HCT116 (cell line): ENCODE data around the gene STK4. TPM values are rescaled to one million over a fixed set of nuclear protein-coding genes. Genes with fewer than 3 reads are reported as not detected.

ENCODE experiments used
- ATAC-seq: fragments of 200-7000 bp; cut with Tn5 transposase; 2 replicates; pipeline ENCODE4 v1.9.1; 2020; ENCODE audit warnings: mild to moderate bottlenecking, moderate library complexity
- BruUV-seq: library from RNA; stranded (reverse); fragments of 400-500 nt; replicated peaks from 2 replicates; lab custom pipeline; 2021; lab: Mats Ljungman, UMichigan
- CTCF ChIA-PET: fragments of 300-600 bp; sonication (Branson Sonifier 250); formaldehyde crosslinking; loops from one replicate; lab custom pipeline; 2021; ENCODE audit warnings: antibody characterized with exemption; lab: Charles Lee
- POLR2A ChIA-PET: fragments of 300-600, 350-600 bp; sonication (Branson Sonifier 250); formaldehyde crosslinking; loops from one replicate; lab custom pipeline; 2021; ENCODE audit warnings: antibody characterized with exemption; lab: Charles Lee
- RAD21 ChIA-PET, 2 experiments: fragments of 300-600 bp; sonication (Branson Sonifier 250); formaldehyde crosslinking; loops; one replicate each; lab custom pipeline; 2023; ENCODE audit warnings: low total read pairs in 2 of 2; ENCODE audit not compliant: uncharacterized antibody in 2 of 2, unreplicated experiment in 2 of 2, low non-redundant PET in 1 of 2; lab: Charles Lee
- DNase-seq: peaks from one replicate; pipeline ENCODE4 v3.0.0-alpha.2; 2010; ENCODE audit warnings: low read depth, low spot score
- H2AFZ ChIP-seq: fragments of 200-600 bp; shearing (Covaris generic), sonication (generic); 2 replicates; pipeline ENCODE4 v1.6.1; 2017; ENCODE audit warnings: low read depth, mixed run types, mixed read lengths, antibody characterized with exemption, low read length; ENCODE audit not compliant: poor library complexity, severe bottlenecking
- H3K27ac ChIP-seq: 2 replicates; pipeline ENCODE4 v1.5.1; 2012; ENCODE audit warnings: low read depth, low read length
- H3K27me3 ChIP-seq: fragments of 200-600 bp; sonication (generic); 2 replicates; pipeline ENCODE4 v1.6.1; 2016; ENCODE audit warnings: mixed run types, low read length, mixed read lengths; ENCODE audit not compliant: insufficient read depth
- H3K36me3 ChIP-seq, 2 experiments: fragments of 200-500 bp in 1 of 2; fragments of 200-600 bp in 1 of 2; sonication (Bioruptor generic) in 1 of 2; sonication (generic) in 1 of 2; 2 replicates each; pipeline versions ENCODE4 v1.5.1 to v1.6.1; 2014 to 2016; ENCODE audit warnings: low read length in 2 of 2, inconsistent platforms in 1 of 2, mixed read lengths in 1 of 2, mixed run types in 1 of 2; ENCODE audit not compliant: insufficient read depth in 2 of 2, control insufficient read depth in 1 of 2
- H3K4me1 ChIP-seq, 2 experiments: fragments of 200-600 bp in 1 of 2; sonication (generic) in 1 of 2; 2 replicates each; pipeline versions ENCODE4 v1.5.1 to v1.6.1; 2012 to 2017; ENCODE audit warnings: low read length in 2 of 2, inconsistent platforms in 1 of 2, mild to moderate bottlenecking in 1 of 2, mixed read lengths in 1 of 2, mixed run types in 1 of 2, moderate library complexity in 1 of 2; ENCODE audit not compliant: insufficient read depth in 2 of 2, control insufficient read depth in 1 of 2
- H3K4me2 ChIP-seq: fragments of 200-600 bp; sonication (generic); 2 replicates; pipeline ENCODE4 v1.6.1; 2017; ENCODE audit warnings: mixed run types, low read length, mixed read lengths
- H3K4me3 ChIP-seq, 2 experiments: fragments of 200-600 bp in 1 of 2; sonication (generic) in 1 of 2; replicated peaks in 1 of 2; 2 replicates each; pipeline ENCODE4 v1.5.1; 2011 to 2016; ENCODE audit warnings: low read length in 2 of 2, control low read depth in 1 of 2, low read depth in 1 of 2, mild to moderate bottlenecking in 1 of 2, mixed read lengths in 1 of 2, mixed run types in 1 of 2
- H3K79me2 ChIP-seq: fragments of 200-600 bp; sonication (generic); 2 replicates; pipeline ENCODE4 v1.6.1; 2017; ENCODE audit warnings: mild to moderate bottlenecking, mixed run types, low read length, moderate library complexity, mixed read lengths; ENCODE audit not compliant: insufficient read depth
- H3K9ac ChIP-seq: fragments of 200-600 bp; sonication (generic); 2 replicates; pipeline ENCODE4 v1.6.1; 2016; ENCODE audit warnings: low read length, mixed read lengths
- H3K9me2 ChIP-seq: fragments of 200-600 bp; sonication (generic), shearing (Covaris generic); 2 replicates; pipeline ENCODE4 v1.6.1; 2017; ENCODE audit warnings: mixed run types, mild to moderate bottlenecking, moderate library complexity; ENCODE audit not compliant: insufficient read depth
- H3K9me3 ChIP-seq, 2 experiments: fragments of 200-500 bp in 1 of 2; fragments of 200-600 bp in 1 of 2; sonication (Bioruptor generic) in 1 of 2; sonication (generic) in 1 of 2; 2 replicates each; pipeline ENCODE4 v1.6.1; 2014 to 2017; ENCODE audit warnings: low read length in 2 of 2, mixed read lengths in 2 of 2, inconsistent platforms in 1 of 2, low read depth in 1 of 2, mild to moderate bottlenecking in 1 of 2, mixed run types in 1 of 2, moderate library complexity in 1 of 2; ENCODE audit not compliant: control insufficient read depth in 1 of 2, insufficient read depth in 1 of 2
- H4K20me1 ChIP-seq: fragments of 200-600 bp; sonication (generic), shearing (Covaris generic); 2 replicates; pipeline ENCODE4 v1.6.1; 2017; ENCODE audit warnings: mixed run types, mild to moderate bottlenecking, moderate library complexity; ENCODE audit not compliant: insufficient read depth
- CBX3 ChIP-seq: IDR thresholded peaks from 2 replicates; pipeline ENCODE4 v1.6.1; 2012; ENCODE audit warnings: low read depth
- CEBPB ChIP-seq: IDR thresholded peaks from 2 replicates; pipeline ENCODE4 v1.6.1; 2012; ENCODE audit warnings: low read depth
- EGR1 ChIP-seq: IDR thresholded peaks from 2 replicates; pipeline ENCODE4 v1.6.1; 2012; ENCODE audit warnings: low read depth
- ELF1 ChIP-seq: IDR thresholded peaks from 2 replicates; pipeline ENCODE4 v1.6.1; 2012; ENCODE audit warnings: low read depth, borderline replicate concordance
- EZH2 ChIP-seq: fragments of 200-600 bp; sonication (generic); IDR thresholded peaks from 2 replicates; pipeline ENCODE4 v1.6.1; 2017; ENCODE audit warnings: antibody characterized with exemption, mixed run types
- EZH2phosphoT487 ChIP-seq: fragments of 200-600 bp; IDR thresholded peaks from 2 replicates; pipeline ENCODE4 v1.6.1; 2018; ENCODE audit warnings: antibody characterized with exemption, borderline replicate concordance
- JUND ChIP-seq: IDR thresholded peaks from 2 replicates; pipeline ENCODE4 v1.6.1; 2012
- POLR2A ChIP-seq: IDR thresholded peaks from 2 replicates; pipeline ENCODE4 v1.7.0; 2011; ENCODE audit warnings: borderline replicate concordance; ENCODE audit not compliant: insufficient read depth, insufficient read length; ENCODE audit errors: extremely low read depth
- POLR2AphosphoS5 ChIP-seq: IDR thresholded peaks from 2 replicates; pipeline ENCODE4 v1.6.1; 2011; ENCODE audit warnings: mild to moderate bottlenecking, low read depth, low read length, moderate library complexity
- RAD21 ChIP-seq: IDR thresholded peaks from 2 replicates; pipeline ENCODE4 v1.6.1; 2012; ENCODE audit warnings: low read depth, mild to moderate bottlenecking
- SIN3A ChIP-seq: IDR thresholded peaks from 2 replicates; pipeline ENCODE4 v1.6.1; 2012; ENCODE audit warnings: low read depth
- SRF ChIP-seq: IDR thresholded peaks from 2 replicates; pipeline ENCODE4 v1.6.1; 2012; ENCODE audit warnings: low read depth
- TCF7L2 ChIP-seq: IDR thresholded peaks from 2 replicates; pipeline ENCODE4 v1.7.0; 2011; ENCODE audit warnings: borderline replicate concordance, inconsistent platforms; ENCODE audit not compliant: insufficient read depth, insufficient read length; ENCODE audit errors: extremely low read depth
- ZNF274 ChIP-seq: fragments of 200-500 bp; sonication (Bioruptor generic); IDR thresholded peaks from 2 replicates; pipeline ENCODE4 v1.6.1; 2014; ENCODE audit warnings: mild to moderate bottlenecking, low read depth, low read length, inconsistent platforms
- intact Hi-C: fragments of 100-400 bp; cut with micrococcal nuclease; formaldehyde crosslinking; loops from 2 replicates; pipeline ENCODE4 v1.10.0; 2022
- total RNA-seq: library from RNA; stranded (reverse); gene quantifications from one replicate; pipeline ENCODE4 v1.2.1, GENCODE V29; 2021; ENCODE audit not compliant: unreplicated experiment
- TF ChIP-seq, protein P1 (sequence below), 3 experiments: fragments of 200-600 bp in 1 of 3; sonication (generic) in 1 of 3; IDR thresholded peaks in 2 of 3; conservative IDR thresholded peaks in 1 of 3; 2 replicates each; pipeline ENCODE4 v1.5.1; 2012 to 2017; ENCODE audit warnings: low read depth in 2 of 3, low read length in 2 of 3, antibody characterized with exemption in 1 of 3, borderline replicate concordance in 1 of 3, control low read depth in 1 of 3, mild to moderate bottlenecking in 1 of 3, mixed read lengths in 1 of 3, mixed run types in 1 of 3, moderate library complexity in 1 of 3; ENCODE audit not compliant: insufficient read depth in 1 of 3
- TF ChIP-seq, protein P2 (sequence below): IDR thresholded peaks from 2 replicates; pipeline ENCODE4 v1.6.1; 2012; ENCODE audit warnings: low read depth
- TF ChIP-seq, protein P3 (sequence below): IDR thresholded peaks from 2 replicates; pipeline ENCODE4 v1.6.1; 2012
- TF ChIP-seq, protein P4 (sequence below): IDR thresholded peaks from 2 replicates; pipeline ENCODE4 v1.6.1; 2012
- TF ChIP-seq, protein P5 (sequence below): IDR thresholded peaks from 2 replicates; pipeline ENCODE4 v1.6.1; 2011; ENCODE audit warnings: mild to moderate bottlenecking, low read length, moderate library complexity; ENCODE audit not compliant: insufficient replicate concordance; ENCODE audit errors: extremely low read depth

Gene STK4
- total RNA-seq, 1 experiment from 2014 or later = 45.4 TPM

DNA sequence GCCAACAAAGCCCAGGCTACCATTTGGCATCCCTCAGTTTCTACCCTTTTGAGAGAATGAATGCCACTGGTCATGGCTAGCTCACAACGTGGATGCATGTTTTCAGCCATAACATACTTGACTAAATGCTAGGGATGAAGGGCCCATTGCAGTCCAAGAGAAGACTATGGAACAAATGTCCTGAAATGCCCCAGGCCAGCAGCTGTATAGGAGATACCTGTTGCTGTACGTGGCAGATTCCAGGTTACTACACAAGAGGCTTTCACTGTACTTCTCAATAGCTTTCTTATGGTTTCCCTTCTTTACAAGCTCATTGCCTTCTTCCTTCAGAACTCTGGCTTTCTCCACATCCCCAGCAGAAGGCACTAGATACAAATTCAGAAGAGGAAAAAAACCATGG is 17.8 kb upstream of the STK4 start:
- H3K36me3 ChIP-seq = peaks cover 52 to 69% of the 10 kb centered on the region in 2 experiments; a peak in 3 of 4 replicates
- CTCF ChIA-PET = interaction anchor here (1.7 kb wide), 1 partner anchor 147 kb away, joined by 6 read pairs; no protein-coding TSS in a partner anchor

More for the DNA sequence above, 17.8 kb upstream of the STK4 start:
- no TSS peak for BruUV-seq
- H3K4me2 ChIP-seq = no peak overlapping the region
- no peak overlapping the region for H3K4me3 ChIP-seq
- H3K27me3 ChIP-seq = no peaks in the 10 kb centered on the region
- no peak overlapping the region for H3K27ac ChIP-seq
- no peaks in the 10 kb centered on the region for H3K9me2 ChIP-seq
- no peak overlapping the region for H2AFZ ChIP-seq
- DNase-seq (no peak), ATAC-seq (no peak)
- peaks cover 3% of the 10 kb centered on the region; the same call in 1 of the 2 replicates for H3K79me2 ChIP-seq
- H3K4me1 ChIP-seq = no peaks in the 10 kb centered on the region
- H3K9ac ChIP-seq = no peak overlapping the region
- intact Hi-C loops = no loop called here
- TF ChIP-seq RAD21 (no peak), POLR2AphosphoS5 (no peak), CEBPB (no peak), ZNF274 (no peak), ELF1 (no peak), JUND (no peak), SIN3A (no peak), TCF7L2 (no peak), EGR1 (no peak), EZH2phosphoT487 (no peak), CBX3 (no peak), POLR2A (no peak), EZH2 (no peak), SRF (no peak)
- TF ChIP-seq, protein P1, sequence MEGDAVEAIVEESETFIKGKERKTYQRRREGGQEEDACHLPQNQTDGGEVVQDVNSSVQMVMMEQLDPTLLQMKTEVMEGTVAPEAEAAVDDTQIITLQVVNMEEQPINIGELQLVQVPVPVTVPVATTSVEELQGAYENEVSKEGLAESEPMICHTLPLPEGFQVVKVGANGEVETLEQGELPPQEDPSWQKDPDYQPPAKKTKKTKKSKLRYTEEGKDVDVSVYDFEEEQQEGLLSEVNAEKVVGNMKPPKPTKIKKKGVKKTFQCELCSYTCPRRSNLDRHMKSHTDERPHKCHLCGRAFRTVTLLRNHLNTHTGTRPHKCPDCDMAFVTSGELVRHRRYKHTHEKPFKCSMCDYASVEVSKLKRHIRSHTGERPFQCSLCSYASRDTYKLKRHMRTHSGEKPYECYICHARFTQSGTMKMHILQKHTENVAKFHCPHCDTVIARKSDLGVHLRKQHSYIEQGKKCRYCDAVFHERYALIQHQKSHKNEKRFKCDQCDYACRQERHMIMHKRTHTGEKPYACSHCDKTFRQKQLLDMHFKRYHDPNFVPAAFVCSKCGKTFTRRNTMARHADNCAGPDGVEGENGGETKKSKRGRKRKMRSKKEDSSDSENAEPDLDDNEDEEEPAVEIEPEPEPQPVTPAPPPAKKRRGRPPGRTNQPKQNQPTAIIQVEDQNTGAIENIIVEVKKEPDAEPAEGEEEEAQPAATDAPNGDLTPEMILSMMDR (IDR thresholded peaks at IDR 0.05 in 2 of 3, conservative IDR thresholded peaks at IDR 0.05 in 1 of 3; ENCODE audit: borderline replicate concordance in 1 of 3, insufficient read depth in 1 of 3, low read depth in 2 of 3, low read length in 2 of 3) = no peak
- TF ChIP-seq, protein P2, sequence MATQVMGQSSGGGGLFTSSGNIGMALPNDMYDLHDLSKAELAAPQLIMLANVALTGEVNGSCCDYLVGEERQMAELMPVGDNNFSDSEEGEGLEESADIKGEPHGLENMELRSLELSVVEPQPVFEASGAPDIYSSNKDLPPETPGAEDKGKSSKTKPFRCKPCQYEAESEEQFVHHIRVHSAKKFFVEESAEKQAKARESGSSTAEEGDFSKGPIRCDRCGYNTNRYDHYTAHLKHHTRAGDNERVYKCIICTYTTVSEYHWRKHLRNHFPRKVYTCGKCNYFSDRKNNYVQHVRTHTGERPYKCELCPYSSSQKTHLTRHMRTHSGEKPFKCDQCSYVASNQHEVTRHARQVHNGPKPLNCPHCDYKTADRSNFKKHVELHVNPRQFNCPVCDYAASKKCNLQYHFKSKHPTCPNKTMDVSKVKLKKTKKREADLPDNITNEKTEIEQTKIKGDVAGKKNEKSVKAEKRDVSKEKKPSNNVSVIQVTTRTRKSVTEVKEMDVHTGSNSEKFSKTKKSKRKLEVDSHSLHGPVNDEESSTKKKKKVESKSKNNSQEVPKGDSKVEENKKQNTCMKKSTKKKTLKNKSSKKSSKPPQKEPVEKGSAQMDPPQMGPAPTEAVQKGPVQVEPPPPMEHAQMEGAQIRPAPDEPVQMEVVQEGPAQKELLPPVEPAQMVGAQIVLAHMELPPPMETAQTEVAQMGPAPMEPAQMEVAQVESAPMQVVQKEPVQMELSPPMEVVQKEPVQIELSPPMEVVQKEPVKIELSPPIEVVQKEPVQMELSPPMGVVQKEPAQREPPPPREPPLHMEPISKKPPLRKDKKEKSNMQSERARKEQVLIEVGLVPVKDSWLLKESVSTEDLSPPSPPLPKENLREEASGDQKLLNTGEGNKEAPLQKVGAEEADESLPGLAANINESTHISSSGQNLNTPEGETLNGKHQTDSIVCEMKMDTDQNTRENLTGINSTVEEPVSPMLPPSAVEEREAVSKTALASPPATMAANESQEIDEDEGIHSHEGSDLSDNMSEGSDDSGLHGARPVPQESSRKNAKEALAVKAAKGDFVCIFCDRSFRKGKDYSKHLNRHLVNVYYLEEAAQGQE = no peak
- TF ChIP-seq, protein P3, sequence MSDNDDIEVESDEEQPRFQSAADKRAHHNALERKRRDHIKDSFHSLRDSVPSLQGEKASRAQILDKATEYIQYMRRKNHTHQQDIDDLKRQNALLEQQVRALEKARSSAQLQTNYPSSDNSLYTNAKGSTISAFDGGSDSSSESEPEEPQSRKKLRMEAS = no peak
- TF ChIP-seq, protein P4, sequence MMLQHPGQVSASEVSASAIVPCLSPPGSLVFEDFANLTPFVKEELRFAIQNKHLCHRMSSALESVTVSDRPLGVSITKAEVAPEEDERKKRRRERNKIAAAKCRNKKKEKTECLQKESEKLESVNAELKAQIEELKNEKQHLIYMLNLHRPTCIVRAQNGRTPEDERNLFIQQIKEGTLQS = no peak
- TF ChIP-seq, protein P5, sequence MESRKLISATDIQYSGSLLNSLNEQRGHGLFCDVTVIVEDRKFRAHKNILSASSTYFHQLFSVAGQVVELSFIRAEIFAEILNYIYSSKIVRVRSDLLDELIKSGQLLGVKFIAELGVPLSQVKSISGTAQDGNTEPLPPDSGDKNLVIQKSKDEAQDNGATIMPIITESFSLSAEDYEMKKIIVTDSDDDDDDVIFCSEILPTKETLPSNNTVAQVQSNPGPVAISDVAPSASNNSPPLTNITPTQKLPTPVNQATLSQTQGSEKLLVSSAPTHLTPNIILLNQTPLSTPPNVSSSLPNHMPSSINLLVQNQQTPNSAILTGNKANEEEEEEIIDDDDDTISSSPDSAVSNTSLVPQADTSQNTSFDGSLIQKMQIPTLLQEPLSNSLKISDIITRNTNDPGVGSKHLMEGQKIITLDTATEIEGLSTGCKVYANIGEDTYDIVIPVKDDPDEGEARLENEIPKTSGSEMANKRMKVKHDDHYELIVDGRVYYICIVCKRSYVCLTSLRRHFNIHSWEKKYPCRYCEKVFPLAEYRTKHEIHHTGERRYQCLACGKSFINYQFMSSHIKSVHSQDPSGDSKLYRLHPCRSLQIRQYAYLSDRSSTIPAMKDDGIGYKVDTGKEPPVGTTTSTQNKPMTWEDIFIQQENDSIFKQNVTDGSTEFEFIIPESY = no peak
- RAD21 ChIA-PET = no interaction called here
- POLR2A ChIA-PET = no interaction called here
- no peaks in the 10 kb centered on the region for H3K9me3 ChIP-seq
- H4K20me1 ChIP-seq = no peaks in the 10 kb centered on the region; the same call in 1 of the 2 replicates
